HCEC 1CT (cell line): ENCODE measurements around the gene ABHD16A.

Experiments used
- DNase-seq: peaks from one replicate; pipeline ENCODE4 v3.0.0-alpha.2; 2017

The ABHD16A gene

DNA sequence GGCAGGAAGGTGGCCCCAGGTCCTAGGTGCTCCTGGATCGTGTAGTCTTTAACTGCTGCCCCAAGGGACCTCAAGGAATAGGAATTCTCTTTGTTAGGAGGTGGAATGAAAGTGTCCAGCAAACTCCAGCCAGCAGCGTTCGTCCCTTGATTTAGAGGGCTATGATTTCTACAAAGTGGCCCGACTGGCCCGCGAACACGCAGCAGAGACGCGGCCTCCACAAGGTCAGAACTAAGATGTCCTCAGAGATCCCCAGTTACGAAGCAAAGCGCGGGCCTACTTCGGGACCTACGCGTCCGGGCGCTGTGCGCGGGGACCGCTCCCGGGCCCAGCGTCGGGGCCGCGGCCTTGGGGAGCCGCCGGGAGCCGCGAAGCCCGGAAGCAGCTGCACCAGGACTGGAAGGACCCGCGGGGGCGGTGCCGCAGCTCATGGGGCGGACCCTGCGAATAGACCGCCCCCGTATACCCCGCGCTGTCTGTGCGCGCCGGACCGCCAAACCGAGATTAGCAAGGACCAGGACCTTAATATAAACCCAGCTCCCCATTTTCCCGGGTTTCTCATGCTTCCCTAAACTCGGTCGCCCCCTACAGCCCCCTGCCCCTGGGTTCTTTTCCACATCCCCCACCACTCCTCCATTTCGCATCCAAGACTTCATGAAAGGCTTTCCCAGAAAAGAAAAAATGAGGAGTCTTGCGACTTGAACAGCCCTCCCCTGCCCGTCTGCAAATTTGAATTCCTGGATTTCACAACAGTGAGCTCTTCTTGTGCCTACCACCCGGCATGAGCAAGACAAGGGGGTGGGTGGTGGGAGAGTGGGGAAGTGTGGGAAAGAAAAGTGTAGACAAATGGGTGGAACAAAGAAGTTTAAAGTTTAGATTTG, 42.5 kb downstream of the ABHD16A start, which contains the start of gene C6orf47:
C6orf47 (minus strand) TSS at position 398 of the 881 bp plus-strand sequence. CDS start 831 bp downstream, outside the sequence.
- peak; percentile 85 for DNase-seq

DNA sequence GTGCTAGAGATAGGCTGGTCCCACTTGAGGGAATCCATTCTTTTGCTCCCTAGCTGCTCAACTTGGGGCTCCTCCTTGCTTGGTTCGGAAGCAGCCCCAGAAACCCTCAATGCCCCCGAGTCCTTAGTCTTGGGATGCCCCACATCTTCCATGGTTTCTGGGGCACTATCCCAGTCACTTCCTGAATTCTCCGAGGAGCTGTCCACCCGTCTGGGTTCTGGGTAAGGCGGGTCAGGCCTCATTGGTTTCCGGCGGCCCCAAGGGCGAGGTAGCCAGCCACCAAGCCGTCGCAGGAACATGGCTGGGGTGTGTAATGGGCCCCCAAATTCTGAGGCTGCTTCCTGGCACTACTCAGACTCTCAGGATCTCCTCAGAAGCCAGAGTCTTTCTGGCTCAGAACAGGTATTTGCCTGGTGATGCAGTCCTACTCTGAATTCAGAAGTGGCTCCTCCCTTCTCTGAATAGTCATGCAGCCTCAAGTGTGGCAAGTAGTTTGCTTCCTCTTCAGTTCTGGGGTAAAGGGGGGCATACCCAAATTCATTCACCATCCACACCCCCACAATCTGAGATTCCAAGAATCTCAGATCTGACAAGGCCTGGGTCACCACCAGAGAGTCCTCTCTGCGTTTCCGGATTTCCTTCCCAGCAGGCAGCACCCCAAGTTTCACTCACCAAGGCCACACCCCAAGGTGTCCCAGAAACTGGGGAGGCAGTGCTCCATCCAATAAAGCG, 43.3 kb downstream of the ABHD16A start:
- peak; percentile 47 for DNase-seq

DNA sequence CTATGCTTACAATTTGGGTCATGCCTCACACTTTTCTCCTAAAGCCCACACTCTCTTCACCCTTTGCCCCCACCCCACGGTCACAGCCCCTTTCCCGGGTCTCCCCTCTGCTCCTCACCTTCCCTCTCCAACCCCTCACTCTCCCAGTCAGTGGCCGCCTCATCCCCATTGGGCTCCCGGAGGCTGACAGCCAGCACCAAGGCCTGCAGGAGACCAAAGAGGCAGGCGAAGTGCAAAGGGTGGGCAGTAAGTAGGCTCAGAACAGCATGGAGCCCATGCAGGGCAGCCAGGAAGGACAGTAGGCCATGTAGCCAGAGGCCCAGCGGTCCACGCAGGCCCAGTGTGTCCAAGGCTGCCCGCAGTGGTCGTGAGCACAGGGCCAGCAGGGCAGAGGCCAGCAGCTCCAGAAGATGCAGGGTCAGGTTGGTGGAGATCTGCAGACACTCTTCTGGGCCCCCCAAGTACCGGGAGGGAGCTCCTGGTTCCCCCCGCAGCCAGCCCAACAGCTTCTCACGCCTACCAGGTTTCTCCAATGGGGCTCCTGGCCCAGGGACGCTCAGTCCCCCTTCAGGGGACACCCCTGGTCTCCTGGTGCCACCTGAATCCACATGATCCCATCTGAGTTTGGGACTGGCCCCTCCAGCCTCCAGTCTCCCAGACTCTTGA, 44.0 kb downstream of the ABHD16A start:
- no peak for DNase-seq

DNA sequence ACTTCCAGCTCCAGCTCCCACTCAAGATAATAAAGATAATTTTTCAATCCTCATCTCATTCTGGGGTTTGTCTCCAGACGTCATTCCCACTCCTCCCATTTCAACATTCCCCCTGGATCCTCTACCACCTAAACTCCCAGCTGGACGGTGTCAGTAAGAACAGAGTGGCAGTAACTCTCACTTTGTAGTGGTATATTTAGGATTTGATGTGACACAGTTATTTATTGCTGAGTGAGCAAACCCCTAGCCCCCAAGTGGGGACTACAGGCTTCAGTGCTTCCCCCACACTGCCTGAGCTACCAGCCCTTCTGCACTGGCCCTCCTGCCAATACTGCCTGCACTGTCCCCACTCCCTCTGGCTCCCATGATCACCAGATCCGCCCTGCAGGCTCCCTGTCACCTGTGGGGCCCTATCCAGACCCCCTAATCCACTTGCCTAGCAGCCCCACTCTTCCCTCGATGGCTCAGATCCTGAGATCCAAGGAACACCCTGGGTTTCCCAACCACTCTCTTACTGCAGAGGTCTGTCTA, 44.9 kb downstream of the ABHD16A start:
- no peak for DNase-seq

GRCh38 chr6:31657406-31658157, 45.5 kb downstream of the ABHD16A start:
- DNase-seq, result no peak

GRCh38 chr6:31655349-31656237, 47.5 kb downstream of the ABHD16A start, which contains the start of gene APOM:
APOM (plus strand) TSS chr6:31655894; CDS start chr6:31655967, 73 bp downstream.
- no peak for DNase-seq

DNA sequence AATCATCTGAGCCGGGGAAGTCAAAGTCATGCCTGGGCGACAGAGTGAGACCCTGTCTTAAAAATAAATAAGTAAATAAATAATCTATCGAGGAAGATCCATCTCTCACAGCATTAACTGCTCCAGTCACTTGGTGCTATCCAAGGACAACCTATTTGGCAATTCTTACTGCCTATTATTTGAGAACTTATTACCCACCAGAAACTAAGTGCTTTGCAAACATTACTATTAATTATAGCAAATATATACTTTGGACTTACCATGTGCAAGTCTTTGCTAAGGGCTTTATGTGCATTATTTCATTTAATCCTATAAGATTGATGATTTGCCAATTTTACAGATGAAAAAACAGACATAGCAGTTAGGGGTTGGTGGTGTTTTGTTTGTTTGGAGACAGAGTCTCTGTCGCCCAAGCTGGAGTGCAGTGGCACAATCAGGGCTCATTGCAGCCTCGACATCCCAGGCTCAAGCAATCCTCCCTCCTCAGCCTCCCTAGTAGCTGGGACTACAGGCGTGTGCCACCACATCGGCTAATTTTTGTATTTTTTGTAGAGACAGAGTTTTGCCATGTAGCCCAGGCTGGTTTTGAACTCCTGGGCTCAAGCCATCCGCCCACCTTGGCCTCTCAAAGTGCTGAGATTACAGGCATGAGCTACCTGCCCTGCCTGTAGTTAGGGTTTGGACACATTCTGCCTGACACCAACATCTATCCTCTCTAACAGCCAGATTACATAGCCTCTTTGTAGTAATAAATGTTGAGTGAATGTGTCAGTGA, 48.4 kb downstream of the ABHD16A start:
- no peak for DNase-seq

GRCh38 chr6:31652925-31653724, 50.0 kb downstream of the ABHD16A start:
- peak; percentile 87 for DNase-seq

DNA sequence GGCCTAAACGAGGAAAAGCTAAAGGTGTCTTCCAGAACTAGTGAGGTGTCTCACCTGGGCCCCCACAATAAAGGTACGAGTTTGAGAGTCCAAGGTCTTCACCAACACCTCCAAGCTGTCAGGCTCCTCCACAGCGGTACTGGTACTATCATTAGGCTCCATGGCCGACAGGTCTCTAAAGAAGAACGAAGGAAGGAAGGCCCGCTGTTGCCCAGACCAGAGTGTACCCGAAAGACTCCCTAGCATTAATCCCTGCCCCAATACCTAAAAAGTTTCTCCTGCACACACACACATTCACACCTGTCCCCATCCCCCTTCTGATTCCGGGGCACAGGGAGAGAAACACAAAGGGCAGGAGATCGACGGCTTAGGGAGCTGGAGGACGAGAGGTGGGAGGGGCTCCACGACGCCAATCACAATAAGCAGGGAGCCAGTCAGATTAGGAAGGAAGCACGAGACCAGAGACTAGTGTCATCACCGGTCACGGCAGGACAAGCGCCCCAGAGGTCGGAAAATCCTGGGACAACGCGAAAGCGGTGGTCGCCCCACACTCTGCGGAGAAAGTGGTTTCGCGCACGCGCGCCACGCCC, 51.4 kb downstream of the ABHD16A start:
- peak; percentile 77 for DNase-seq

DNA sequence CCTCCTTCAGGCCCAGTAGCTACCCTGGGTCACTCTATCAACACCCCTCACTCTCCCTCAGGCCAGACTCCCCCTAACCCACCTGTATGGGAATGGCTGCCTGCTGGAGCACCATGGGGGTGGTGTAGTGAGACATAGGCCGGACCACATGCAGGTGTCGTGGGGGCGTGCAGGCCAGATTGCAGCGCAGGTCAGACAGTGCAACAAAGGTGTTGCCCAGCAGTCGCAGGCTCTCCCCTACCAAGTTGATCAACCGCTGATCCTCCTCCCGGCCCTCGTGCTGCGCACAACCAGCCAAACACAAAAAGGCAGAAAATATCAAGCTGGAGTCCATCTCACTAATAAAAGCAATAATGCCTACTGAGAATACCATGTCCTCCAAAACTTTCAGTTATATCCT, 57.8 kb downstream of the ABHD16A start:
- DNase-seq, result no peak

GRCh38 chr6:31643818-31644454, 59.2 kb downstream of the ABHD16A start:
- DNase-seq, result peak; percentile 0

DNA sequence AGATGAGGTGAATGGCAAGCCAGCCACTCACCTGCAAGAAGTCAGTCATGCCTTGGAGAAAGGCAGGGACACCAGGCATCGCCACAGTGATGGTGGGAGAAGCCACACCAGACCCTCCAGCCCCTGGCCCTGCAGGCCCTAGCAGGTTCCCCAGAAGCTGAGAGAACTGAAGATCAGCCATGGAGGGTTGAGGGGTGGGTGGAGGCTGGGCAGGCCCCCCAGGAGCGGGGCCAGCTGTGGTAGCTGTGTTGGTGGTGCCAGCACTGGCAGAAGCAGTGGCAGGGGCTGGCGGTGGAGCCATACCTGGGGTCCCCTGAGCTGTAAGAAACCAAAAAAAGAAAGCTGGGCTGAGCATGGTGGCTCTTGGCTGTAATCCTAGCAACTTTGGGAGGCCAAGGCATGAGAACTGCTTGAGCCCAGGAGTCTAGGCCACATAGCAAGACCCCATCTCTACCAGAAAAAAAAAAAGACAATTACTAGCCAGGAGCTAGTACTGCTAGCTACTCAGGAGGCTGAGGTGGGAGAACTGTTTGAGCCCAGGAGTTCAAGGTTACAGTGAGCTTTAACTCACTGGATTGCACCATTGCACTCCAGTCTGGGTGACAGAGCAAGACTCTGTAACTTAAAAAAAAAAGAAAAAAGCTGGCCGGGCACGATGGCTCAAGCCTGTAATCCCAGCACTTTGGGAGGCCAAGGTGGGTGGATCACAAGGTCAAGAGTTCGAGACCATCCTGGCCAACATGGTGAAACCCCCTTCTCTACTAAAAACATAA, 60.1 kb downstream of the ABHD16A start:
- no peak for DNase-seq

DNA sequence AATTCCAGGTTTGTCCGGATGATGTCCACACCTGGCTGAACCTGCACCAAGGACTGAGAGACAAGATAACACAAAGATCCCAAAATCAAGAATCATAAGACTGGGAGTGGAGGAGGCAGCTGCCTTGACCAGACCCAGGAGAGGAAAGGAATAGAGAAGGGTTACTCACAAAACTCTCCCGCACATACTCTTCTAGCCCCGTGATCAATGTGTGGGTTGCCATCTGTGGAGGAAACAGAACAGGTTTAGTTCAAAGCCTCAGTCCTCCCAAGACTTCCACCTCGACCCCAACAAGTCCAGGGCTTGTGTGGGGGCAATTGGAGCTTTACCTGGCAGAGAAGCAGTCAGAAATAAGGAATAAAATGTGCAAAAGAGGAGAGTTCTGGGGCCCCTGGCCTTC, 61.8 kb downstream of the ABHD16A start:
- DNase-seq, result no peak

DNA sequence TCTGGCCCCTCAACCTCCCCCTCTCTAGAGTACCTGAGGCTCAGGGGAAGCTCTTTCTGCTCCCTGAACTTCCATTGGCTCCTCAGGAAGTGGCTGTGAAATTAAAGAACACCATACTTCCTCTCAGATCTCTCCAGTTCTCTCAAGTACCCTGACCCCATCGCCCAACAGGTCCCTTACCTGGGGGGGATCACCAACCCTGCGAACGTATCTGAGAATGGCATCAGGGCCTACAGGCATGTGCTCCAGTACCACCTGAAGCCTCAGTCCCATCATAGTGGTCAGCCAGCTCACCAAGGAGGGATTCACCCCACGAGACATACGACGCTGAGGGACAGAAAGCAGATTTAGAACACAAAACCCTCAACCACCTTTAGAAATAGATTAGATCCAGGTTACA, 62.5 kb downstream of the ABHD16A start:
- no peak for DNase-seq

- DNase-seq, result peak; percentile 63
Measured at GRCh38 chr6:31639449-31639861, 63.7 kb downstream of the ABHD16A start.

- DNase-seq, result peak; percentile 0
Measured at GRCh38 chr6:31639043-31639442, 64.1 kb downstream of the ABHD16A start.
